ENCODE results near the gene METTL16.

The METTL16 gene

GRCh38 chr17:2380950-2381649 is 130.6 kb downstream of the METTL16 start:
- no peak for DNase-seq

- no peak for DNase-seq
Observed at GRCh38 chr17:2380226-2380922, 131.3 kb downstream of the METTL16 start.

- DNase-seq = no peak
Observed at GRCh38 chr17:2379489-2380225, 132.0 kb downstream of the METTL16 start.

- DNase-seq = peak; percentile 53
Observed at GRCh38 chr17:2378905-2379304, 132.8 kb downstream of the METTL16 start.

GRCh38 chr17:2377659-2378058 is 134.0 kb downstream of the METTL16 start:
- DNase-seq = no peak

- DNase-seq = no peak
Observed at GRCh38 chr17:2376107-2376506, 135.6 kb downstream of the METTL16 start.

GRCh38 chr17:2375406-2375805 is 136.3 kb downstream of the METTL16 start:
- DNase-seq = no peak

- DNase-seq = no peak
Observed at GRCh38 chr17:2374549-2375285, 137.0 kb downstream of the METTL16 start.

- DNase-seq = no peak
Observed at GRCh38 chr17:2373179-2373578, 138.5 kb downstream of the METTL16 start.

- no peak for DNase-seq
Observed at GRCh38 chr17:2372681-2373080, 139.0 kb downstream of the METTL16 start.

GRCh38 chr17:2372180-2372579 is 139.5 kb downstream of the METTL16 start:
- DNase-seq = no peak

GRCh38 chr17:2371183-2372130 is 140.2 kb downstream of the METTL16 start:
- no peak for DNase-seq

- DNase-seq = no peak
Observed at GRCh38 chr17:2370211-2370589, 141.5 kb downstream of the METTL16 start.

GRCh38 chr17:2369551-2370210 is 142.0 kb downstream of the METTL16 start:
- no peak for DNase-seq

GRCh38 chr17:2369039-2369438 is 142.6 kb downstream of the METTL16 start:
- no peak for DNase-seq

GRCh38 chr17:2368359-2368758 is 143.3 kb downstream of the METTL16 start:
- no peak for DNase-seq

GRCh38 chr17:2366747-2367494 is 144.8 kb downstream of the METTL16 start:
- DNase-seq = no peak
